Measurements from ENCODE around the gene LRP1B.
A peak's percentile ranks its signal among the peaks of the same experiment; 100 is the strongest.

The LRP1B gene

DNA sequence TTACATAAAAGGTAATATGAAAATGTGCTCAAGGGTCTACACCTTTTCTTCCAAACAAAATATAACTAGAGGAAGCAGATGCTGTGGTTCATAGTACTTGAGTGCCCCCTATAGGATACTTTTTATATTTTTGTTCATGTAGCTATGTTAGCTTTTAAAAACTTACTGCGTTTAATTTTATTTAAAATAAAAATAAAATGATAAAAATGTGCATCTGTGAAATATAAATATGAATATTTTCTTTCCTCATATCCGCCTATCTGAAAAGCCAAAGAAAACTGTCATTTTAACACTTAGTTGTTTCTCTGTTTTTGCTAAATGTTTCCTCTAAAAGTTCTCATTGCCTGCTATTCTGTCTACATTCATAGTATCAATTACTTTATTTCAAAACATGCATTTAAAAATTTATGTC lies 9.6 kb upstream of the LRP1B start:
- Histone ChIP-seq H3K27me3 (ENCODE audit: low read depth, low read length) (no peaks in the 10 kb centered on the region), H3K27ac (ENCODE audit: low read length) (no peak overlapping the region), H3K4me3 (ENCODE audit: low read depth in 1 of 2, low read length in 2 of 2) (no peak overlapping the region), H3K36me3 (ENCODE audit: control insufficient read depth in 1 of 2, insufficient read depth in 2 of 2, low read length in 2 of 2) (no peaks in the 10 kb centered on the region), H3K4me1 (ENCODE audit: control insufficient read depth in 1 of 2, insufficient read depth in 2 of 2, low read length in 2 of 2) (no peaks in the 10 kb centered on the region), H3K9me3 (ENCODE audit: control insufficient read depth in 1 of 2, low read length in 2 of 2) (no peaks in the 10 kb centered on the region)

DNA sequence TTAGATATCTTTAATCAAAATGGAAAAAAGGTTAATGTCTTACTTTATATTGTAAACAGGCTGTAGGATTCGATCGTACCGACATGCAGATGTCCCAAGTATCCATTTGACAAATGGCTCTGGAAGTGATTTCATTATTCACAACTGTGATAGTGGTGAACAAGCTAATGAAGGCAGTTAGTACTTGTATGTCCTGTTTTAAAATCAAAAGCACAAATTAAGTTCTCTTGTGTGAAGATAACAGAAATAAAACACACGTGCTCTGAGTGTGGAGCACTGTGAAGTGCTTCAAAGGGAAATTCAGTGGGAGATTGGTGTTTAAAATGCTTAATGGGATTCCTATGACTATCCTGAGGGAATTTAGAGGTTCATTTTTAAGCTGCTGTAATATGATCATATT lies 8.6 kb upstream of the LRP1B start:
- Histone ChIP-seq H3K4me3 (ENCODE audit: low read depth in 1 of 2, low read length in 2 of 2) (no peak overlapping the region), H3K9me3 (ENCODE audit: control insufficient read depth in 1 of 2, low read length in 2 of 2) (no peaks in the 10 kb centered on the region), H3K4me1 (ENCODE audit: control insufficient read depth in 1 of 2, insufficient read depth in 2 of 2, low read length in 2 of 2) (no peaks in the 10 kb centered on the region), H3K36me3 (ENCODE audit: control insufficient read depth in 1 of 2, insufficient read depth in 2 of 2, low read length in 2 of 2) (no peaks in the 10 kb centered on the region), H3K27ac (ENCODE audit: low read length) (no peak overlapping the region), H3K27me3 (ENCODE audit: low read depth, low read length) (no peaks in the 10 kb centered on the region)

DNA sequence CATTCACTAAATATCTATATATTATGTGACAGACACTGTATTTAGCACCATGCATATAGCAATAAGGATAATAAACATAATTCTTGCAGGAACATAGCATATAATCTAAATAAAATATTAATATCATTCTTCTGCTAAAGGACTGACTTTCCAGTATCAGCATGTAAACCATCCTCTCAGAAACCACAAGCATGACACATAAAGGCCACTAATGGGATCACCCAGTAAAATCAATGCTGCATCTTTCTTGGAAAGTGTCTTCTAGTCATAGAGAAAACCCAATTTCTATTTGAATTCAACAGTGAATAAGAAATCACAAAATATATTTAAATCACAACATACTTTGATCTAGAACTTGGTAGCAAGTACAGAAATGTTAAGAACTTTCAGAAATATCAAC lies 5.8 kb upstream of the LRP1B start:
- no peaks in the 10 kb centered on the region for H3K4me1 ChIP-seq (ENCODE audit: control insufficient read depth in 1 of 2, insufficient read depth in 2 of 2, low read length in 2 of 2)
- H3K36me3 ChIP-seq (ENCODE audit: control insufficient read depth in 1 of 2, insufficient read depth in 2 of 2, low read length in 2 of 2): no peaks in the 10 kb centered on the region
- H3K27ac ChIP-seq (ENCODE audit: low read length): no peak overlapping the region
- no peaks in the 10 kb centered on the region for H3K27me3 ChIP-seq (ENCODE audit: low read depth, low read length)
- no peak overlapping the region for H3K4me3 ChIP-seq (ENCODE audit: low read depth in 1 of 2, low read length in 2 of 2)
- no peaks in the 10 kb centered on the region for H3K9me3 ChIP-seq (ENCODE audit: control insufficient read depth in 1 of 2, low read length in 2 of 2)

DNA sequence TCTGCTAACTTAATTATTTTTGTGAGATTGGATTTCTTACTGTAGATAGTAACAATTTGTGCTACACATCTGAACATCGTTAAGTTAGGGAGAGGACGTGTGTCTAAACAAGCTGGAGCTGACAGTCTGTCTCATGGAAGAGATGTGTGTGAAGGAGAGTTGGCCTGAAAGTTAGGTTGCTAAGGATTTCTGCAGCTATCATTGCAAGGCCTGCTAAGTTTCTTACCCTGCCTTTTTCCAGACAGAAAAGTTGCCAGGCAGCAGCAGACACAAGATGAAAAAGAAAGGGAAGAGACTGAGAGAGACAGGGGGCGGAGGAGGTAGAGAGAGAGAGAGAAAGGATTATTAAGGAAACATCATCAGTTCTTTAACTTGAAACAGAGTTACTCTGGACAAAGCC lies 4.1 kb upstream of the LRP1B start:
- peaks cover 0 to 7% of the 10 kb centered on the region in 2 donors for H3K4me1 ChIP-seq (ENCODE audit: control insufficient read depth in 1 of 2, insufficient read depth in 2 of 2, low read length in 2 of 2)
- H3K27ac ChIP-seq (ENCODE audit: low read length): no peak overlapping the region
- H3K4me3 ChIP-seq (ENCODE audit: low read depth in 1 of 2, low read length in 2 of 2): no peak overlapping the region
- no peaks in the 10 kb centered on the region for H3K36me3 ChIP-seq (ENCODE audit: control insufficient read depth in 1 of 2, insufficient read depth in 2 of 2, low read length in 2 of 2)
- no peaks in the 10 kb centered on the region for H3K9me3 ChIP-seq (ENCODE audit: control insufficient read depth in 1 of 2, low read length in 2 of 2)
- peaks cover 3% of the 10 kb centered on the region for H3K27me3 ChIP-seq (ENCODE audit: low read depth, low read length)

DNA sequence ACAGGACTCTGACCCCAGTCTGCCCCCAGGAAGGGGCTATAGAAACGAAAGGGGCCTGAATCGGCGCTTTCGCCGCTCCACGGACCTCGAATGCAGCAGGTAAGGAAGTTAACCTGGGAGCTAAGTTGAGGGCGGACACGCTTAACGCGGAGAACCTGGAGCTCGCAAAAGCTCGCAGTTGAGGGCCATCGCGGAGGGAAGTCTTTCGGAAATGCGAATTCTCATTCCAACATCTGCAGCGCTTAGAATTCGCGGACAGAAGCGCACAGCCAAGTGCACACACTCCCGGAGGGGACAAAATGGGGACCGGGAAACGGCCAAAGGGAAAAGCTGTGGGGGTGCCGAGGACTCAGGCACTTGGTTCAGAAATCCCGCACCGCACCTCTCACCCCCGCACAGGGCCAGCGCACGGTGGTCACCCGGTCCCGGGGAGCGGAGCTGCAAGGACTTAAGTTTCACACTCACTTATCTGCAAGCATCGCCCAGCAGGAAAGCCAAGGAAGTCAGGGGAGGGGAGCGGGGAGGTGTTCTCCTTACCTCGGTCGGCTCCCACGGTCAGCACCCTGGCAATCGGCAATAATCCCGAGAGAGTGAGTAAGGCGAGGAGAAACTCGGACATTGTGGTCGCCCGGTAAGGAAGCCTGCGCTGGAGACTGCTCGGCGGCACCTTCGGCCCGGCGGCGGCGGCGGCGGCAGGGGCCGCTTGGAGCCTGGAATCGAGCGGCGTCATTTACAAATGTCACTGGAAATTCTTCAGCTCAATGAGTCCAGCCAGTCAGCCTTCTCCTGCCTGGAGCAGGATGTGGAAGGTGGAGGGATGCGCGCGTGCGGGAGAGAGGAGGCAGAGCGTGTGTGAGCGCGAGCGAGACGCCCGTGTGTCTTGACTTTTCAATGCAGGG lies 456 bp downstream of the LRP1B start:
- Histone ChIP-seq H3K4me3 (ENCODE audit: low read depth in 1 of 2, low read length in 2 of 2) (peak overlapping the region; percentile 60 to 89), H3K27ac (ENCODE audit: low read length) (no peak overlapping the region), H3K9me3 (ENCODE audit: control insufficient read depth in 1 of 2, low read length in 2 of 2) (no peaks in the 10 kb centered on the region), H3K36me3 (ENCODE audit: control insufficient read depth in 1 of 2, insufficient read depth in 2 of 2, low read length in 2 of 2) (no peaks in the 10 kb centered on the region), H3K27me3 (ENCODE audit: low read depth, low read length) (peaks cover 7% of the 10 kb centered on the region), H3K4me1 (ENCODE audit: control insufficient read depth in 1 of 2, insufficient read depth in 2 of 2, low read length in 2 of 2) (peaks cover 0 to 10% of the 10 kb centered on the region in 2 donors)

DNA sequence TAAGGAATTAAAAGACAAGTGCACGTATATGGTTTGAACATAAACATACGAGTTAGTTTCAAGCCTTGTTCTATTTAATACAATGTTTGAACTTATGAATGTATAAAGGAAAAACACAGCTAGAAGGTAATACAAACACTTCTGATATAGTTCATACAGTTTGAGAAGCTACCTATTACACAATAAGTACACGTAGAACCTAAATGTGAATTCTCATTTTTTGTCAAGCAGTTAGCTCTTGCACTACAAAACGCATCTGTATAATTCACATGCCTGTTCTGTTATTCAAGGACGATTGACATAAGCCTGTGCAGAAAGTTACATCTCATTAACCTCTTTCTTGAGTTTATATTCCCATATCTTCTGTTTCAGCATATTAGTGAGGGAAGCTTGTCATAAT lies 2.7 kb downstream of the LRP1B start:
- H3K4me3 ChIP-seq (ENCODE audit: low read depth in 1 of 2, low read length in 2 of 2): no peak overlapping the region
- peaks cover 0 to 10% of the 10 kb centered on the region in 2 donors for H3K4me1 ChIP-seq (ENCODE audit: control insufficient read depth in 1 of 2, insufficient read depth in 2 of 2, low read length in 2 of 2)
- H3K9me3 ChIP-seq (ENCODE audit: control insufficient read depth in 1 of 2, low read length in 2 of 2): no peaks in the 10 kb centered on the region
- peaks cover 7% of the 10 kb centered on the region for H3K27me3 ChIP-seq (ENCODE audit: low read depth, low read length)
- no peak overlapping the region for H3K27ac ChIP-seq (ENCODE audit: low read length)
- no peaks in the 10 kb centered on the region for H3K36me3 ChIP-seq (ENCODE audit: control insufficient read depth in 1 of 2, insufficient read depth in 2 of 2, low read length in 2 of 2)

DNA sequence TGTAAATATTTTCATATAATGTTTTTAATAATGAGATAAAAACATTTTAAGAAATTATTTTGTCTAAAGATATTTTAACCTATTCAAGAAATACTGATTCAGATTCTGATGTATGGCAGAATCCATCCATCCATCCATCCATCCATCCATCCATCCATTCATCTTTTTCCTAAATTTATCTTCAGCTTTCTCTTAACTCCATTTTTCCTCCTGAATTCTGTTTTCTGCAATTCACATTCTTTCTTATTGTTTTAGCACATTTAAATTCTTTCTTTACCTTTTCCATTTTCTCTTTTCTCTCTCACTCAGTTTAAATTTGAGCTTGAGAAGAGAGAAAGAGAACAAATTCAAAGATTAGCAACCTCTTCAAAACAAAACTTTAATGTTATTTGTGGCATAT lies 3.6 kb downstream of the LRP1B start:
- Histone ChIP-seq H3K4me3 (ENCODE audit: low read depth in 1 of 2, low read length in 2 of 2) (no peak overlapping the region), H3K4me1 (ENCODE audit: control insufficient read depth in 1 of 2, insufficient read depth in 2 of 2, low read length in 2 of 2) (peaks cover 0 to 10% of the 10 kb centered on the region in 2 donors), H3K27ac (ENCODE audit: low read length) (no peak overlapping the region), H3K36me3 (ENCODE audit: control insufficient read depth in 1 of 2, insufficient read depth in 2 of 2, low read length in 2 of 2) (no peaks in the 10 kb centered on the region), H3K27me3 (ENCODE audit: low read depth, low read length) (peaks cover 7% of the 10 kb centered on the region), H3K9me3 (ENCODE audit: control insufficient read depth in 1 of 2, low read length in 2 of 2) (no peaks in the 10 kb centered on the region)

DNA sequence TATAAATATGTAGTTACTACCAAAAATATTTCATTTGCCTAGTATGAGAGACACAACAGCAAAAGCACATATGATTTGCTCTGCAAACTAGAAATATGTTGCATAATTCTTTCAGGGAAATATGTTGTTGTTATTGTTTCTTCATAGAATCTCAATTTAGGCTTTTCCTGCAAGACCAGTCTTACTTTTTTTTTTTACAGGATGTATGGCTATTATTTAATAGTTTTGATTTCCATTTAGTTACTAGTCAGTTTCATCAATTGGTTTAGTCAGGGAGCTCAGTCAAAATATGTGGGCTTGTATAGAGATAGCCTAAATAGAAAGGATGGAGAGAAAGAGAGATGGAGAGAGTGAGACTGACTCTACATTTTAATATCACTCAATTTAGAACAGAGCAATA lies 6.1 kb downstream of the LRP1B start:
- no peaks in the 10 kb centered on the region for H3K9me3 ChIP-seq (ENCODE audit: control insufficient read depth in 1 of 2, low read length in 2 of 2)
- H3K27ac ChIP-seq (ENCODE audit: low read length): no peak overlapping the region
- no peaks in the 10 kb centered on the region for H3K36me3 ChIP-seq (ENCODE audit: control insufficient read depth in 1 of 2, insufficient read depth in 2 of 2, low read length in 2 of 2)
- H3K4me3 ChIP-seq (ENCODE audit: low read depth in 1 of 2, low read length in 2 of 2): no peak overlapping the region
- H3K4me1 ChIP-seq (ENCODE audit: control insufficient read depth in 1 of 2, insufficient read depth in 2 of 2, low read length in 2 of 2): peaks cover 0 to 1% of the 10 kb centered on the region in 2 donors
- peaks cover 2% of the 10 kb centered on the region for H3K27me3 ChIP-seq (ENCODE audit: low read depth, low read length)

DNA sequence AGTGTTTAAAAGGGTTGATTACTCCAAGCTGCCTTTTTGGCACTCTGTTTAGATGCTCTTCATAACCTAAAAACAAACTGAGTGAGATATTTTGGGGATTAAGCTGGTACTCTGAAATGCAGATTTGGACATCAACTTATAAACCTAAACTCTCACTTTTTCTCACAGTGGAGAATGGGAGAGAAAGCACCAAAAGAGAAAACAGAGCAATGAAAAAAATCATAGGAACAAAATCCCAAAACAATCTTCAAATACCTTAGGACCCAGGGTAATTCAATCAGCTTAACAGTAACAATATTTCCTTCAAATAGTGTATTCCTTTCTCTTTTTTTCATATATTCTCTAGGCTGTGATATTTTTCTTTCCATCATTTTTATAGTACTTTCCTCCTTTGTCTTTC lies 11.5 kb downstream of the LRP1B start:
- H3K27me3 ChIP-seq (ENCODE audit: low read depth, low read length): no peaks in the 10 kb centered on the region
- no peak overlapping the region for H3K4me3 ChIP-seq (ENCODE audit: low read depth in 1 of 2, low read length in 2 of 2)
- H3K9me3 ChIP-seq (ENCODE audit: control insufficient read depth in 1 of 2, low read length in 2 of 2): no peaks in the 10 kb centered on the region
- no peaks in the 10 kb centered on the region for H3K36me3 ChIP-seq (ENCODE audit: control insufficient read depth in 1 of 2, insufficient read depth in 2 of 2, low read length in 2 of 2)
- no peaks in the 10 kb centered on the region for H3K4me1 ChIP-seq (ENCODE audit: control insufficient read depth in 1 of 2, insufficient read depth in 2 of 2, low read length in 2 of 2)
- H3K27ac ChIP-seq (ENCODE audit: low read length): no peak overlapping the region

DNA sequence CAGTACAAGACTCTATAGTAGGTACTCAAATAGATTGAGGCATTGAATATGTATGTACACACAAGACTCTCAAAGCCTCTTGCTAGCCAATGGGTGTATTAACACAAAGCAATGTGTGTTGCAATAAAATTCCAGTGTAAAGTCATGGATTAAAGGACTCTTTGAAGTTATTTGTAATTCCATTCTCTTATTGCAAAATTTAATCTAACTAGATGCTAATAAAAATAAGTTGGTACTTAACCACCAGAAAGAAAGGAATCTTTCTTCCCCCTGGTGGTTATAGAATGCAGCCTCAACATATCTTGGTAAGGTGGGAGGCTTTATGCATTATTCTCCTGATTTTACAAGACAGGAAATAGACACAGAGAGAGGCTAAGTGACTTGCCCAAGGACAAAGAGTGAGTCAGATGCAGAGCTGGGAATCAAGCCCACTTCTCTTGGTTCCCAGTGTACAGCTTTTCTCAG lies 18.0 kb downstream of the LRP1B start:
- H3K9me3 ChIP-seq (ENCODE audit: control insufficient read depth in 1 of 2, low read length in 2 of 2): no peaks in the 10 kb centered on the region
- no peak overlapping the region for H3K4me3 ChIP-seq (ENCODE audit: low read depth in 1 of 2, low read length in 2 of 2)
- no peaks in the 10 kb centered on the region for H3K4me1 ChIP-seq (ENCODE audit: control insufficient read depth in 1 of 2, insufficient read depth in 2 of 2, low read length in 2 of 2)
- no peak overlapping the region for H3K27ac ChIP-seq (ENCODE audit: low read length)
- no peaks in the 10 kb centered on the region for H3K27me3 ChIP-seq (ENCODE audit: low read depth, low read length)
- no peaks in the 10 kb centered on the region for H3K36me3 ChIP-seq (ENCODE audit: control insufficient read depth in 1 of 2, insufficient read depth in 2 of 2, low read length in 2 of 2)

DNA sequence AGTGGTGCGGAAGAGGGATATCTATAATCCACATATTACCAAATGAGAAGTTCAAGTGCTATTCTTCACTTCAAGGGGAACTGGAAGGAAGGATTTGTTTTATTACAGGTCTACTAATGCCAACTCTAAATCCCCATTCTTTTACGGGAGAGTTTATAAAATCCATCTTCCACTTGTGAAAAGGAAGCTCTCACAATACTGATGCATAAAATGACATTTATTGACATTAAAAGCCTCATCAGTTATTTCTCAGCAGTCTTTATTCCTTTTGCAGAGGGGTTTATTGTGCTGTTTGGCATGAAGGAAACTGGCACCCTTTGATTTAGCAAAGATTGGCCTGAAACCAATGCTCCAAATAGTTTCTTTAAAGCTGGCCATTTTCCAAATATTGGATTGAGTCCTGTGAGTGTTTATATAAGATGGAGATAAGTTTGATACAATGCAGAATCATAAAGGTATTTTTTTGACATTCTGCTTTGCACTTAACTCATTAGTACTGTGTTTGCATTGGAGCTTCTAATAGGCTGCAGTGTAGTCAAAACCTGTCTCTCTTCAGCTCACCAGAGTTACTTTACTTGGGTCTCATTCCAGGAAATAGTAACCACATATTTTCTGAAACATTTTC lies 26.6 kb downstream of the LRP1B start:
- no peaks in the 10 kb centered on the region for H3K4me1 ChIP-seq (ENCODE audit: control insufficient read depth in 1 of 2, insufficient read depth in 2 of 2, low read length in 2 of 2)
- H3K9me3 ChIP-seq (ENCODE audit: control insufficient read depth in 1 of 2, low read length in 2 of 2): no peaks in the 10 kb centered on the region
- H3K4me3 ChIP-seq (ENCODE audit: low read depth in 1 of 2, low read length in 2 of 2): no peak overlapping the region
- no peaks in the 10 kb centered on the region for H3K27me3 ChIP-seq (ENCODE audit: low read depth, low read length)
- H3K27ac ChIP-seq (ENCODE audit: low read length): no peak overlapping the region
- H3K36me3 ChIP-seq (ENCODE audit: control insufficient read depth in 1 of 2, insufficient read depth in 2 of 2, low read length in 2 of 2): no peaks in the 10 kb centered on the region

All from muscle layer of duodenum (tissue), 2 donors.